ENCODE measurements around the gene OR6B1. TPM values are rescaled to one million over a fixed set of nuclear protein-coding genes. Genes with fewer than 3 reads are reported as not detected.

Gene OR6B1
- total RNA-seq, 4 donors from 2014 or later: not detected

DNA sequence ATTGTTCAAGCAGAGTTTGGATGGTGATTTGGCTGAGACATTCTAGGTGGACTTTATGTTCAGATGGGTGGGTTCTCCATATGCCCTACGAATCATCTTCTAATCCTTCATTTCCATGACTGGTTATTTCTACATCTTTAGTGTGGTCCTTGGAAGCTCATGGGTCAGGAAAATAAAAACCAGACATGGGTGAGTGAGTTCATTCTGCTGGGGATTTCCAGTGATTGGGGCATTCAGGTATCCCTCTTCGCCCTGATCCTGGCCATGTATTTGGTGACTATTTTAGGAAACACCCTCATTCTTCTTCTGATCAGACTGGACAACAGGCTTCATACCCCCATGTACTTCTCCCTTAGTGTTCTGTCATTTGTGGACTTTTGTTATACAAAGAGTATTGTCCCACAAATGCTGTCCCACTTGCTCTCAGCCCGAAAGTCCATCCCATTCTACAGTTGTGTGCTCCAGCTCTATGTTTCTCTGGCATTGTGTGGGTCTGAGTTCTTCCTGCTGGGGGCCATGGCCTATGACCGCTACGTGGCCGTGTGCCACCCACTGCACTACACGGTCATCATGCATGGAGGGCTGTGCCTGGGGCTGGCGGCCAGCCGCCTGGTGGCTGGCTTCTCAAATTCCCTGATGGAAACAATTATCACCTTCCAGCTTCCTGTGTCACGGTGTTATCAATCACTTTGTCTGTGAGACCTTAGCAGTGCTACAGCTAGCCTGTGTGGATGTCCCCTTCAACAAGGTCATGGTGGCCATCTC, 19.2 kb upstream of the OR6B1 start:
- ATAC-seq (ENCODE audit: low FRiP score) (no peak), DNase-seq (ENCODE audit: low spot score) (no peak)
- TF ChIP-seq, protein P1, sequence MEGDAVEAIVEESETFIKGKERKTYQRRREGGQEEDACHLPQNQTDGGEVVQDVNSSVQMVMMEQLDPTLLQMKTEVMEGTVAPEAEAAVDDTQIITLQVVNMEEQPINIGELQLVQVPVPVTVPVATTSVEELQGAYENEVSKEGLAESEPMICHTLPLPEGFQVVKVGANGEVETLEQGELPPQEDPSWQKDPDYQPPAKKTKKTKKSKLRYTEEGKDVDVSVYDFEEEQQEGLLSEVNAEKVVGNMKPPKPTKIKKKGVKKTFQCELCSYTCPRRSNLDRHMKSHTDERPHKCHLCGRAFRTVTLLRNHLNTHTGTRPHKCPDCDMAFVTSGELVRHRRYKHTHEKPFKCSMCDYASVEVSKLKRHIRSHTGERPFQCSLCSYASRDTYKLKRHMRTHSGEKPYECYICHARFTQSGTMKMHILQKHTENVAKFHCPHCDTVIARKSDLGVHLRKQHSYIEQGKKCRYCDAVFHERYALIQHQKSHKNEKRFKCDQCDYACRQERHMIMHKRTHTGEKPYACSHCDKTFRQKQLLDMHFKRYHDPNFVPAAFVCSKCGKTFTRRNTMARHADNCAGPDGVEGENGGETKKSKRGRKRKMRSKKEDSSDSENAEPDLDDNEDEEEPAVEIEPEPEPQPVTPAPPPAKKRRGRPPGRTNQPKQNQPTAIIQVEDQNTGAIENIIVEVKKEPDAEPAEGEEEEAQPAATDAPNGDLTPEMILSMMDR (IDR thresholded peaks at IDR 0.05): no peak

DNA sequence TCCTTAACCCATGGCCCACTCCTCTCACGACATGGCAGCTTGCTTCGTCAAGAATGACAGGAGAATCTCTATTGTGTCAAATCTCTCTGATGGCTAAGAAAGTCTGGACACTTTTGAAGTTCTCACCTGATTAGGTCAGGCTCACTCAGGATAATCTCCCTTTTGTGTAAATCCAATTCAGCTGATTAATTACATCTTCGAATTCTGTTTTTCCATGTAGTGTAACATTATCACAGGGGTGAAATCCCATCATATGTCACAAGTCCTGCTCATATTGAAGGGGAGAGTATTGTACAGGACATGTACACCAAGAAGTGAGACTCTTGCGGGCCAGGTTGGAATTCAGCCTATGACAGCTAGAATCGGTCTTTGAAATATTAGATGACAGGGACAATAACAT, 16.2 kb upstream of the OR6B1 start:
- ATAC-seq (ENCODE audit: low FRiP score) (no peak), DNase-seq (ENCODE audit: low spot score) (no peak)
- TF ChIP-seq, protein P1 (IDR thresholded peaks at IDR 0.05): no peak

DNA sequence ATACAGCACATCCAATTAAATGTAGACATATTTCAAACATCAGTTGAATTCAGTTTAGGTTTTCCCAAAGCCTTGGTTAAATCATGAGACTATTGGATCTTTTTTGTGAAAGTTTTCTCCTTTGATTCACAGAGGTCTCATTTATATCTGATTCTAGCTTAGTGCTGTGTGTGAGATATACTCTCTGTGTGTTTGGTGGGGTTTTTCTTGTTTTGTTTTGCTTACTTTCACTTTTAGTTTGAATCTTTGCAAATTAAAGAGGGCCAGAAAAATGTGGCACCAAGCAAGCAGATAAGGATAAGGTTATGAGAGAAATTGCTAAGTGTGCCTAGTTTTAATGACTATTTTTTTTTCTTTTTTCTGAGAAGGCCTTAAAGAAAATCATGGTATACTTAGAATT, 12.6 kb upstream of the OR6B1 start:
- TF ChIP-seq, protein P1 (IDR thresholded peaks at IDR 0.05): no peak
- ATAC-seq (ENCODE audit: low FRiP score) (no peak), DNase-seq (ENCODE audit: low spot score) (no peak)

DNA sequence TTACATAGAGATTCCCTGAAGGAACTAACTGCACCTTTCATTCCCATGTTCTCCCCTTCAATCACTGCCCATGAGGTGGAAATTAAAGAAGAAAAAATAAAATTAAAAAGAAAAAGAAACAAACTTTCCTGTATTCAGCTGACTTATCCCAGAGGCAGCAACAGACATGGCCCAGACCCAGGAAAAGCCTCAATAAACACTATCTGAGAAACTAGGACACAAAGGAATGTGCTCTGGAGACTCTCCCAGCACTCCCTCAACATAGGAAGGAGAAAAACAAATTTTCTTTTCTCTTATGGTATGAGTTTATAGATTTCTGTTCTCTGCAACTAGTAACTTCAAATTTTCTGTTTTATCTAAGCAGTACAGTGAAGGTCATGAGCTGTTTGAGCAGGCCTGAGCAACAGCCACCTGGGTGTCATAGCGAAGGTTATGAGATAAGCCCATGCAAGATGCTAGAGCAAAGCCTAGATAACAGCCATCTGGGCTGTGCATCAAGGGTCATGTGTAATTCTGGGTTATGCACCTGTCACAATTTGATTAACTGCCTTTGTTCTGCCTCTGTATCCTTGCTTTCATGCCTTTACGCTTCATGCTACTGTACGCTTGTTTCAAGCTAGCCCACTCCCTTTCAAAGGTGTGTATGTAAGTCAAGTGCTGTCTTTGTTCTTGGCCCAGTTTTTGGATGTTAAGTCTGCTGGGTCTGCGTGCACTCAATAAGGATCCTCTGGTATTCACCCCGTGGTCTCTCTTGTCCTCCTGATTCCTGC, 11.0 kb upstream of the OR6B1 start:
- TF ChIP-seq, protein P1 (IDR thresholded peaks at IDR 0.05): no peak
- no peak for ATAC-seq (ENCODE audit: low FRiP score)
- no peak for DNase-seq (ENCODE audit: low spot score)

DNA sequence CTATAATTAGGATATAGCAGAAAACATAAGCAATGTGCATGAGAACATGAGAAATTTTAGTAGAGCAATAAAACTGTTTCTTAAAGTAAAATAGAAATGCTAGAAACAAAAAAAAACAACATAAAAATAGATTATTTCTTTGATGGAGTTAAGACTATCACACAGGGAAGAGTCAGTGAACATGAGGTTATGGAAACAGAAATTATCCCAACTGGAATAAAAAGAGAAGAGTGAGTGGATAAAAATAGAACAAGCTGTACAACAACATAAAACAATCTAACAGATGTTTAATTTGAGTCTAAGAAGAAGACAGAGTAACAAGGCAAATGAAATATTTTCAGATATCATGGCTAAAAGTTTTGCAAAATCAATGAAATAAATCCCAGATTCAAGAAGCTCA, 7.5 kb upstream of the OR6B1 start:
- ATAC-seq (ENCODE audit: low FRiP score): no peak
- TF ChIP-seq, protein P1 (IDR thresholded peaks at IDR 0.05): no peak
- no peak for DNase-seq (ENCODE audit: low spot score)

DNA sequence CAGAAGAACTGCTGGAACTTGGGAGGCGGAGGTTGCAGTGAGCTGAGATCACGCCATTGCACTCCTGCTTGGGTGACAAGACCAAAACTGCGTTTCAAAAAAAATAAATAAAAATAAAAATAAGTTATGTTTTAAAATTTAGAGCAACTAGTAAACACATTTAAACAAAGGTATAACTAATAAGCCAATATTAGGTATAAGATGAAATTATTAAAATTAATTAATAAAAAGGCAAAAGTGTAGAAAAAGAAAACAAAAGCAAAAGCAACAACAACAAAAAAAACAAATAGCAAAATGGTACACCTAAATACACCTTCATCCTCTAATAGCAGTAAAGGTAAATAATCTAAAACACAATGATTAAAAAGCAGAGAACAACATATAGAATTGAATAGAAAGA, 6.2 kb upstream of the OR6B1 start:
- TF ChIP-seq, protein P1 (IDR thresholded peaks at IDR 0.05): no peak
- ATAC-seq (ENCODE audit: low FRiP score) (no peak), DNase-seq (ENCODE audit: low spot score) (no peak)
